Measurements from ENCODE around the gene C19orf73.
A peak's percentile ranks its signal among the peaks of the same experiment; 100 is the strongest.

C19orf73 gene

GRCh38 chr19:49118565-49119410 lies at the start of gene C19orf73:
Gene C19orf73 (minus strand): TSS chr19:49119143. CDS start chr19:49119022, 121 bp downstream.
- DNase-seq = peak; percentile 99

GRCh38 chr19:49168421-49168820 lies 49.5 kb upstream of the C19orf73 start:
- no peak for DNase-seq

GRCh38 chr19:49167857-49168409 lies 49.0 kb upstream of the C19orf73 start:
- no peak for DNase-seq

GRCh38 chr19:49165865-49166301 lies 46.9 kb upstream of the C19orf73 start:
- DNase-seq = peak; percentile 58

GRCh38 chr19:49165111-49165750 lies 46.3 kb upstream of the C19orf73 start:
- no peak for DNase-seq

GRCh38 chr19:49161987-49162386 lies 43.0 kb upstream of the C19orf73 start:
- DNase-seq = no peak

- no peak for DNase-seq
These were observed 41.7 kb upstream of the C19orf73 start for GRCh38 chr19:49160450-49161189.

GRCh38 chr19:49157445-49158224 lies 38.7 kb upstream of the C19orf73 start, which contains the start of gene TRPM4:
Gene TRPM4 (plus strand): TSS chr19:49157792. CDS start chr19:49157867, 75 bp downstream.
- DNase-seq = peak; percentile 81

- DNase-seq = no peak
These were observed 36.9 kb upstream of the C19orf73 start for GRCh38 chr19:49155820-49156346.

GRCh38 chr19:49155005-49155819 lies 36.3 kb upstream of the C19orf73 start, which contains the start of gene HRC:
Gene HRC (minus strand): TSS chr19:49155396. CDS start chr19:49155237, 159 bp downstream.
- DNase-seq = peak; percentile 66

- no peak for DNase-seq
These were observed 35.3 kb upstream of the C19orf73 start for GRCh38 chr19:49154279-49154678.

GRCh38 chr19:49153167-49153809 lies 34.3 kb upstream of the C19orf73 start:
- DNase-seq = no peak

GRCh38 chr19:49152119-49152550 lies 33.2 kb upstream of the C19orf73 start:
- no peak for DNase-seq

GRCh38 chr19:49151267-49152118 lies 32.5 kb upstream of the C19orf73 start:
- DNase-seq = peak; percentile 44

GRCh38 chr19:49150944-49151243 lies 32.0 kb upstream of the C19orf73 start:
- DNase-seq = no peak

GRCh38 chr19:49150106-49150943 lies 31.4 kb upstream of the C19orf73 start:
- peak; percentile 99 for DNase-seq

- peak; percentile 97 for DNase-seq
These were observed 30.7 kb upstream of the C19orf73 start for GRCh38 chr19:49149652-49150105.
